ENCODE data around the gene NAA50.

Gene NAA50

DNA sequence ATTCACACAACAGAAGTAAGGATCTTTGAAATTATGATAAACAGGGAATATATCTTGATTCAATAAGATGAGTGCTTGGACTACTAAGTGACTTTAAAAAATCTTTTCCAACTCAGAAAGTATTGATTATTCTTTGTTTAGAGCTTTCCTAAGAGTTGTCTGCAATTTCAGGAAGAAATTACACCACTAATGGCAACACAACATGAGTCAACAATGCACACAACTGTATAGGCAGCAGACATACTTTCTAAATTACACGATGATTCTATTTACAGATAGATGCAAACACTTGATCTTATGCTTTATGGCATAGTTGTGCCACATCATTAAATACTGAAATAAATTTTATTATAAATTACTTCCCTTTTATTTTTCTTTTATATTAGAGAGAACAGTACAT, 4.4 kb downstream of the NAA50 start:
- DNase-seq, result peak; percentile 10

DNA sequence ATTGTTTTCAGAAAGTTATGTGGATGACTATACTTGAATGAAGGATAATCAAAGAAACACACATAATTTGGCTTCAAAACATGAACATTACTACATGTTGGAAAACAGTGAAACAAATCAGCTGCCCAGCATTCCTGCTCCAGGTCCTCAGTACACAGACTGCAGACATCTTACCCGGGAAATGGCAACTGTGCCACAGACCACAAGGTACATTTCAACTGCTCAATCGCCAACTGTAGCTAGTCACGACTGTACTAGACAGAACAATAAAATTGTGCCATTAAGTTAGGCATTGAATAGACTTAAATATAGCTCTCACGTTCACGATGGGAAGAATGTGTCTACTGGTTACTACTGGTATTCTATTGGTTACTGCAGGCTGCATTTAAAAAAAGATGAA, 5.0 kb downstream of the NAA50 start:
- no peak for DNase-seq

DNA sequence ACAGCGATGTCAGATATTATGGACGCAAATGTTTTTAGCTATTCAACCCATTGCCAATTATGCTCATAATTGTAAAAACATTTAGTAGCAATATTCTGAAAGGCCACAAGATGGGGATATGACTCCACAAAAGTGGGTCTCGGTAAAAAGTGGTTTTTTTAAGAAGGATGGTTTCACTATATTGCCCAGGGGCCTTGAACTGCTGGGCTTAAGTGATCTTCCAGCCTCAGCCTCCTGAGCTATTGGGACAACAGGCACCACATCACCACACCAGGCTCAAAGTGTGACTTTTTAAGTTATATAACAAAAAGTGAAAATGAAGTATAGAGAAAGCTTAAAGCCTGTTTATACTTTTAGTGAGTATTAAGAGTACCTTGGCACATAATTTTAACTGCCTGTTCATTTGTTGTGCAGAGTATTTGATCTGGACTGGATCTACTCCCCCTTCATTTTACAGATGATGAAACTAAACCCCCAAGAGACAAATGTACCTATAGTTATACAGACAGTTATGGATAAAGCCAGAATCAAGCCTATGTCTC, 9.4 kb downstream of the NAA50 start:
- DNase-seq, result peak; percentile 73

DNA sequence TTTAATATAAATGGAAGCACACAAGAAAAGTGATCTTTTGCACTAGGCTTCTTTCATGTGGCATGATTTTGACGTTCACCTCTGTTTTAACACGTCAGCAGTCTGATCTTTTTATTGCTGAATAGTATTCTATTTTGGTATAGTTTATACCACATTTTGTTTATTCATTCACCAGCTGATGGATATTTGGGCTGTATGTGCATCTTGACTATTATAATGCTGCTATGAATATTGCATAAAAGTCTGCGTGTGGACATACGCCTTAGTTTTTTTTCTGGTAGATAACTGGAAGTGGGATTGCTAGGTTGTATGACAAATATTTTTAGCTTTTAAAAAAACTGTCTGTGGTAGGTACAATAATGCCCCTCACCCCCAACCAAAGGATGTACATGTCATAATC, 14.4 kb downstream of the NAA50 start:
- DNase-seq, result no peak

DNA sequence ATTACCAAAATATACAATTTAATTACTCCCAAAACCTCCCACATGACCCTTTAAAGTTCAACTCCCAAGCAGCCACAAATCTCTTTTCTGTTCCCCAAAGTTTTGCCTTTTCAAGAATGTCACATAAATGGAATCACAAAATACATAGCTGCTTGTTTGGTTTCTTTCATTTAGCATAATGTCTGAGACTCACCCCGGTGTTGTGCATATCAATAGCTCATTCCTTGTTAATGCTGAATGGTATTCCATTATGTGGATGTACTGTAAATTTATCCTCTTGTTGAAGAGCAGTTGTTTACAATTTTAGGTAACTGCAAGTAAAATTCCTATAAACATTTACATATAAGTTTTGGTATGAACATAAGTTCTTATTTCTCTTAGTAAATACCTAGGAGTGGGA, 15.5 kb downstream of the NAA50 start:
- no peak for DNase-seq

DNA sequence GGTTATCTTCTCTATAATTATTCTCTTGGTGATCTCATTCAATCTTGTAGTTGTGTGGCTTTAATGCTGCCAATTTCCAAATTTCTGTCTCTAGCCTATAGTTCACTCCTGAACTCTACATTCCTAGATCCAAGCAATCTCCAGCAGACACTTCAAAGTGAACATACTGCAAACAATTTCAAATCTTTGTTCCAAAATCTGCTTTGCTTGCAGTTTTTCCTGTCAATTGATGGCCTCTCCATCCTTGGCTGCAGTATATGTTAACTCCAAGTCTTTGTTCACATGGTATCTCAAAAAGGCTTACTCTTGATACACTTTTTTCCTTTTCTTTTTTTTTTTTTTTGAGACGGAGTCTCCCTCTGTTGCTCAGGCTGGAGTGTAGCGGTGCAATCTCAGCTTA, 17.4 kb downstream of the NAA50 start:
- no peak for DNase-seq

DNA sequence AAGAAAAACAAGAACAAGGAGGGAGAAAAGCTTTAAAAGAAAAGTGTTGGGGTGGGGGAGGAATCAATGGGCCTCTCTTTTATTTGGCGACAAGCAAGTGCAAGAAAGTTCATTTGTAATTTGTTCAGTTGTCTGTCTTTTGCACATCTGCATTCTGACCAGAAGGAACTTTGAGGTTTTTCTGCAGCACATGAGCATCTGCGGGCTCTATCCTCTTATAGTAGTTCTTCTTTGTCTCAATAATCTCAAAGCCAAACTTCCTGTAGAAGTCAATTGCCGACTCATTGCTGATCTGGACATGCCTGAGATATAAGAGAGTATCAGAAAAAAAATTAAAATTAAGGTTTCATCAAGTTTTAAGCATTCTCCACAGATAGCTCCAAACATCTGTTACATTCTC, 24.4 kb downstream of the NAA50 start:
- no peak for DNase-seq

DNA sequence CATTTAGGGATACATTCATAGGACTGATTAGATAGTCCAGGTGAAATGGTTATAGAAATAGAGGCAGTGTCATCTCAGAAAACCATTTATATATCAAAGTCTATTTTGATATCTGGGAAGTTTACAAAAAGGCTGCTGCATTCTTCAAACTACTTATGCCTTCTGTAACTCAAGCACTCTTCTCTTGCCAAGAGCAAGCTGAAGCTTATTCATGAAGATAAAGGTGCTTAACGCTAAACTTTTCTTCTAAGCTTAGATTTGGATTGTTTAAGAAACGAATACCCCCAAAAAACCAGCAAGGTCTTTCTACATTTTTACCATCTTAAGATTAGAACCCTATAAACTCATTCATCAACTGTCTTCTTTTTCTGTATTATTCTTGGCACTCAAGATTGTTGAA, 26.3 kb downstream of the NAA50 start:
- DNase-seq, result no peak

DNA sequence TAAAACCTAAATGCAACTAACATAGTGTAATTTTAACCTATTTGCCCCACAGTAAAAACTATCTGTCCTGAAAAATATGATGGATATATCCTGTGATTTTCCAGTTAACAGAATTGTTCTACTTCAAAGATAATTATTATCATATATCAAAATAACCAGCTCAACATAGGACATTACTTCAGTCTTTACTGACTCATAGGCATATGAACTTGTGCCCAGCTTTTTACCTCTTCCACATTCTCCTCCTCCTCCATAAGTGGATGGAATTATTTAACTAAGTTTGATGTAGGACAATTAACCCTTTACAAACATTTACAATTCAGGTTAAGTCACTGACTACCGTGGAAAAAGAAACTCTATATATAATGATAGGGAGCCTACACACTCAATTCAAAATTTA, 26.8 kb downstream of the NAA50 start:
- no peak for DNase-seq

DNA sequence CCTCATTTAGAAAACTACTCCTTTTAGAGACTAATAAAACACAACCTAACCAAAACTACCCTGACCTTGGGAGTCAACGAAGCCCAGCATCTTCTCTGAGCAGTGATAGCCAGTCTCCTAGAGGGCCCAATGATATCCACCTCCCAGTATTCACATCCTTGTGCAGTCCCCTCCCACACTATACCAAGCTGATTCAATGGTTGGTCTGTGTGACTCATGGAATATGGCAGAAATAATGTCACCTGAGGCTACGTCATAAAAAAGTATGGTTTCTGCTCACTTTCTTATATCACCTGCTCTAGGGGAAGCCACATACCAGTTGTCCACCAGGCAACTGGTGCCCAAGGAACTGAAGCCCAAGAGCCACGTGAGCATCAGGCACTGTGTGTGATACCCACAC, 28.2 kb downstream of the NAA50 start:
- DNase-seq, result no peak

DNA sequence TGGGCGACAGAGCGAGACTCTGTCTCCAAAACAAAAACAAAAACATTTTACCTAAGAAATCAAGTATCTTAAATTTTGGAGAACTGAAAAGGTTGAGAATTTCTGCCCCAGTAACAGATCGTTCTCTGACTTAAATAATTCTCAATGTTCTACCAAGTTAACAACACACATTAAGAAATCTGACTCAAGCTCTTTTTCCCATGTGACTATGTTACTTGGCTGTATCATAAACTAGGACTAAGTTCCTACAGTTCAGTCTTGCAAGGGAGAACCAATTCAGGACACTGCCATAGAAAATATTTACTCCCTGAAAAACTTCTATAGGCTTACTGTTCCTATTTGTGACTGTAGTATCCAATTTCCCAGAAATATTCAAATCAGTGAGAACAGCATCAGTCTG, 28.7 kb downstream of the NAA50 start:
- no peak for DNase-seq

DNA sequence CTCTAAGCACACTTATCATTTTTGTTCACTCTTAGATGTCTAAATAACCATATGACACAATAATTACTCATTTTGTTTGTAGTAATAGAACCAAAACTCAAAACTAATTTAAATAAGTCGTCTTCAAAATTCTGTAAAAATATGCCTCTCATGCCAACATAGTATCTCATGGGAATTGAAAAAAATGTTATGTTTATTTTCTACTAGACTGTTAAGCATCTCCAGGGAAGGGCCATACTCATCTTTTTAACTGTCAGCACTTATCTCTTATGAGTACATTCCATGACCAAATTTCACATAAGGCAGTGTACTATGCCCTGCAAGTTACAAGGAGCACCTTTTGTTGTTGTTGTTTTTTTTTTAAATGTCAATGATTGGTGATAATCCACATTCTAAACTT, 31.3 kb downstream of the NAA50 start:
- peak; percentile 51 for DNase-seq

DNA sequence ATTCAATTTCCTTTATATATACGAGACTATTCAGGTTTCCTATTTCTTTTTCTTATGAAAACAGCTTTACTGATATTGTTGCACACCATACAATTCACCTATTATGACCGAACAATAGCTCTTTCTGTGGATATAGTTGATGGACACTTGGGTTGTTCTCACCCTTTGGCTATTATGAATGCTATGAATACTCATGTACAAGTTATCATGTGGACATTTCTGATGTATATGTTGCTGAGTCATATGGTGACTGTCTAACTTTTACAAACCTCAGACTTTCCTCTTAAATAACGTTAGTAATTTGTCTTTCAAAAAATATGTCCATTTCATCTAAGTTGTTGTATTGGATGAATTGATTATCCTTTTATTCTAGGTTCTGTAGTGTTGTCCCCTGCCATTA, 33.9 kb downstream of the NAA50 start:
- peak; percentile 14 for DNase-seq

DNA sequence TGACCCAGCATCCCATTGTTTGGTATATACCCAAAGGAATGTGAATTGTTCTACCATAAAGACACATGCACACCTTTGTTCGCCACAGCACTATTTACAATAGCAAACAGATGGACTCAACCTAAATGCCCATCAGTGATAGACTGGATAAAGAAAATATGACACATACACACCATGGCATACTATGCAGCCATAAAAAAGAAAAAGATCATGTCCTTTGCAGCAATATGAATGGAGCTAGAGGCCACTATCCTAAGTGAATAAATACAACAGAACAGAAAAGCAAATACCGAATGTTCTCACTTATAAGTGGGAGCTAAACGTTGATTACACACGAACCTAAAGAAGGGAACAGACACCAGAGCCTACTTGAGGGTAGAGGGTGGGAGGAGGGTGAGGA, 38.2 kb downstream of the NAA50 start:
- DNase-seq, result no peak

DNA sequence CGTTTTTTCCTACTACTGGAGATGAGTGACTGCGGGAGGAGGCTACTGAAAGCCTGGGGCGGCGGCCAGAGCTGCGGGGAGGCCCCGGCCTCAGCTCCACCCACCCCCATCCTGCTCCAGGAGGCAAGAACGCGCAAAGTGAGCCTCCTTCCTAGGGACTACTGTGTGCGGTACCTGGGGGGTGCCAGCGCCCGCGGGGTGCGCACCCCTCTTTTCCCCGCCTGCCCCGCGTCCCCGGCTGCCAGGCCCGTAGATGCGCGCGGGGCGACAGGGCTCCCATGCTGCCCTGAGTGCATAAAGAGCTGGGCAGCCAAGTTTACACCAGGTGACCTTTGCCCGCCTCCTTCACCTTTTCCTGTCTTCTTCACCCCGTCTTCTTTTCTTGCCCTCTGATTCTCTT, 47.1 kb downstream of the NAA50 start:
- DNase-seq, result no peak

DNA sequence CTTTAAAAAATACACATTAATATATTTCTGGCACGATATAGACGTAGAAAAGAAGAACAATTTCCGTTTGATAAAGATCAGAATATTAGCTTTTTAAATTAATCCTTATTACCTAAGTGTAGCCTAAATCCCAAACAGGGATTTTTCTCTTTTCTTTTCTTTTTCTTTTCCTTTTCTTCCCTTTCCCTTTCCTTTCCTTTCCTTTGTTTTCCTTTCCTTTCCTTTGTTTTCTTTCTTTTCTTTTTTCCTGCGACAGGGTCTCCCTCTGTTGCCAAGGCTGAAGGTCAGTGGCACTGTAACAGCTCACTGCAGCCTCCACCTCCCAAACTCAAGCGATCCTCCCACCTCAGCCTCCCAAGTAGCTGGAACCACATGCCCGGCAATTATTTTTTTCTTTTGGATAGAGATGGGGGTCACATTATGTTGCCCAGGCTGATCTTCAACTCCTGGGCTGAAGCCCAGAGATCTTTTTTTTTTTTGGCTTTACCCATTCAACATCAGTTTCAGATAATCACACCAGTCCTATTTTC, 47.8 kb downstream of the NAA50 start:
- DNase-seq, result no peak

DNA sequence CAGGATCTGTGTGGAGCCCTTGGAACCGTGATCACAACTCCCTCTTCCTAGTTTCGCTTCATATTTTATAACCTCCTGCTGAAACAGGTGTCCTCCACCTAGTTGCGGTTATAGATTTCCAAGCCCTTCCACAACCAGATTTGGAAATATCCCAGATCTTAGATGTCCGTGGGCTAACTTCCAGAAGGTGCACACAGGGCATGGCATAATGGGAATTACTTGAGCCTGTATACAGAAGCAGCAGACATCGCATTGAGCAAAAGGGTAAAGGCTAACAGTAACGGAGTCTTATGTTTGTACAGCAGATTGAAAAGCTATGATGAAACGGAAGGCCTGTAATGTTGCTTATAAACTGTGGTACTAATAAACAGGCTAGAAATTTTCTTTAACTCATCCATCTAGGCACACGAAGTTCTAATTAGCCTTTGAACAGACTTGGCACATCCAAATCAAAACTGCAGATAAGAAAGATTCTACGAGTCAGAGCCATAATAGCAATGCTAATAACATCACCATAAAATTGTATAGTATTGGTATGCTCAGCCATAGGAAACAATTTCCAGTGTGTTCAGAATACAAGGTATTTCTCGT, 48.5 kb downstream of the NAA50 start:
- no peak for DNase-seq

DNA sequence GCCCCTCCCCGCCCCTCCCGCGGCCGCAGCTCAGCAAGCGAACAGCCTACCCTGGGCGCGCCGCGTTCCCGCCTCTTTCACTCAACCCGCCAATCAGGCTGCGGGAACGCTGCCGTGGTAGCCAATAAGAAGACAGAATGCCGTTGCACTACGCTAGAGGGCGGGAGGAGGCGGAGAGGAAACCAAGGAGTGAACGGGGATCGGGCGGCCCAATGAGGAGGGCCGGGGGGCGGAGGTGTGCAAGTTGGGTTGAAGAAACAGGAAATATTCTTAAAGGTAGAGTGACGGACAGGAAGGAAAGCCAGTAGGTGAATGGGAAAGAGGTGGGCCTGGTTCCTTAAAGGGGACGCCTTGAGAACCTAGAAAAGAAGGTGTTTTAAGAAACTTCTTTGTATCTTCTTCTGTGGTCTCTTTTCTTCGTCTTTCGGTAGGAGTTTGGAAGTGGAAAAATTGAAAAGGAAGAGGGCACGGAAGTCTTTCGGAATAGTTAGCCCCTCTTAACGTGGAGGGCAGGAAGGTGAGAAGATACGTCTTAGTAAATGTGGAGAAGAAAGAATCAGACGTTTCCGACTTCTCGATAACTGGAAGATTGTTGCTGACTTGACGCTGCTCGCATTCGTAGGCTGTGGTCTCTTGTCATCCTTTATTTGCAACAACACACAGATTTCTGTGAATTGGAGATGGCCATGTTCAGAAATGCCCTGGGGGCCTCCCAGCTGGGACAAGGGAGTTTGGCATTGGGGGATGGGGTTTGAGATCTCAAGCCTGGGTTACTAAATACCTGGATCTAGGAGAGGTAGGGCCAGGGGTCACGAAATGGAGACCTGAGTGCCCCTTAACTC, 49.2 kb downstream of the NAA50 start:
- DNase-seq, result peak; percentile 99

DNA sequence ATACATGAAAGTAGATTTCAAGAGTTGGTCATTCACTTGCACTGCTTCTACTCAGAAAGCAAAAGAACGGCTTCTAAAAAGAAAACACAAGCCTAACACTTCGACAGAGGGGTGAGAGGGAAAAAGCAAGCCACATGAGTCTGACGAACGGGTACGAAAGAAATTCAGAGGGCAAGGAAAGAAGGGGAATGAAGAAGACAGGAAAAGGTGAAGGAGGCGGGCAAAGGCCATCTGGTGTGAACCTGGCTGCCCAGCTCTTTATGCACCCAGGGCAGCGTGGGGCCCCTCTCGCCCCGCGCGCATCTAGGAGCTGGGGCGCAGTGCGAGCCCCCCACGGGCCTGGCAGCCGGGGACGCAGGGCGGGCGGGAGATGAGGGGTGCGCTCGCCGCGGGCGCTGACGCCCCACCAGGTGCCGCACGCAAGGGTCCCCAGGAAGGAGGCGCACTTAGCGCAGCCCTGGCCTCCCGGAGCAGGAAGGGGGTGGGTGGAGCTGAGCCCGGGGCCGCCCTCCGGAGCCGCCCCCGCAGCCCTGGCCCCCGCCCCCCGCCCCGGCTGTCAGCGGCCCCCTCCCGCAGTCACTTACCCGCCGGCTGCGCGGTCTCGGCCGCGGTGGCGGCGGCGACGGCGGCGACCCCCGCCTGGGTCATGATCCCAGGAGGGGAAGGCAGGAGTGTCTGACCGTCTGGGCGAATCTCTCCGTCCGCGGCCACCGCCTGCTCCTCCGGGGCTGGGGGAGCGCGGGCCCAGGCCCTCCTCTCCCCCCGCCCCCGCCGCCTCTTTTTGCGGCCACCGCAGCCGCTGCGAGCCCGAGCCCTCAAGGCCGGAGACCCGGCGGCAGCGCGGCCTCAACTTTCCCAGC, 50.0 kb downstream of the NAA50 start, which contains the start of gene USF3:
Gene USF3 (minus strand): TSS at position 857 of the 860 bp plus-strand sequence. CDS start 21,764 bp downstream, outside the sequence.
- DNase-seq, result peak; percentile 60

DNA sequence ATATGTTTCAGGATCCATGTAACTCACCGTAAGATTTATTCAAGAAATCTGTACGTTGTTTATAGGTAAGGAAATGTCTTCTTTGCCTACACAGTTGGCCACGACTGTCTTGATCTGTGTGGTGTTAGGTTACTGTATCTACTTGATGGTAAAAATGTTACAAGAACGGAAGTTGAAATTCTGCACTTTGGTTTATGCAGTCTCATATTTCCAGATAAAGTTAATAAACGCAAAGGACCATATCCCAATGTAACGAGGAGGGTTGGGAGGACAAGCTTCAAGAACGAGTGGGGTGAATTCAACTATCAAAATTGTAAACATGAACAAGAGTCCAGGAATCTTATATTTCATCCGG, 50.6 kb downstream of the NAA50 start:
- no peak for DNase-seq

DNA sequence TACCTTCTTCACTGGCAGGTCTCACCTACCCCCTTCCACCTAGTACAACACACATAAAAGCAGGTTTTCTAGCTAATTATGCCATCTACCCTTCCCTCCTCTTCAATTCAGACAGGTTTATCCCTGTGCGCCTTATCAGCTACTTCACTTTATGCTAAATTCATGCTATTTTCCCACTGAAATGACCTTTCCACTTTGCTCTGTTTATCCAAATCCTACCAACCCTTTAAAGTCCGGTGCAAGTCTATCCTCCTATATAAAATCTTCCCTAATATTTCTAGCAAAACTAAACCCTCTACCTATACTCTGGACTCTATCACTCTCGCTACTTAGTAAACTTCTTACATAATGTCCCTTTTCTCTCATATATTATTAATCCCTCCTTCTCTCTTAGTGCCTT, 55.6 kb downstream of the NAA50 start:
- DNase-seq, result no peak

DNA sequence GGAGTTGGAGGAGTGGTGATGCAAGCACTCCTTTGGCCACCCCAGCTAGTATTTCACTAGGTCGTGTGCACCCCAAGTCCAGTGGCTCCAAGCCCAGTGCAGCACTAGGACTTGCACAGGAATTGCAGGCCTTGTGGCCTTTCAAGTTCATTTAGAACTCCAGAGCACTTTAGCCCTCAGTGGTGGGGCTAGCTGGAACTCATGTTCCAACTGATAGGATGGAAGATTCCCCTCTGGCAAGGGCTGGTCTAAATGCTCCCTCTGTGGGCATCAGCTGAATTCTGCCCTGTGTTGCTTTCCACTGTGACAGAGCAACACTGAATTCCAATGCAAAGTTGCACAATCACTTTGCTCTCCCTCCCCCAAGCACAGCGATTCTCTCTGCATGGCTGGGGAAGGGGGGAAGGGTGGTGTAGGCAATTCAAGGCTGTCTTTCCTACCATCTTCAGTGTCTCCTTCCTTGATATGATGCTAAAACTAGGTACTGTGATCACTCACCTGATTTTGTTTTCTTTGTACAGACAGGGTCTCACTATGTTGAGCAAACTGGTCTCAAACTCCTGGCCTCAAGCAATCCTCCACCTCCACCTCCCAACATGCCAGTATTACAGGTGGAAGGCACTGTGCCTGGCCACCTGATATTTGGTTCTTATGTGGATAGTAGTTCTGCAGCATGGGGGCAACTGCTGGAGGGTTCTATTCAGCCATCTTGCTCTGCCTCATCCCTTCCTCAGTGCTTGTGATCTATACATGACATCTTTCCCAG, 59.9 kb downstream of the NAA50 start:
- peak; percentile 56 for DNase-seq
